Measurements from ENCODE around the gene ABCB9. TPM values are rescaled to one million over a fixed set of nuclear protein-coding genes. Genes with fewer than 3 reads are reported as not detected.

Gene ABCB9
- total and polyA plus RNA-seq, 2 experiments from 2014 or later, result 3.9 to 5.5 TPM

- H2AFZ ChIP-seq, result no peak overlapping the region
- no peak overlapping the region for H3K27ac ChIP-seq
- 96% methylated on average over 22 of the region's 22 CpGs for WGBS (ENCODE audit: low lambda C conversion rate, missing lambda C conversion rate)
- H3K79me2 ChIP-seq, result no peaks in the 10 kb centered on the region
- H3K9me3 ChIP-seq (ENCODE audit: low read depth), result no peaks in the 10 kb centered on the region
- H3K4me3 ChIP-seq, result no peak overlapping the region
- no peak for DNase-seq (ENCODE audit: low spot score)
- H3K27me3 ChIP-seq, result no peaks in the 10 kb centered on the region
- no peaks in the 10 kb centered on the region for H4K20me1 ChIP-seq (ENCODE audit: insufficient read depth, poor library complexity, severe bottlenecking)
- TF ChIP-seq EZH2 (IDR thresholded peaks at IDR 0.05; ENCODE audit: borderline replicate concordance) (no peak), EZH2phosphoT487 (IDR thresholded peaks at IDR 0.05; ENCODE audit: low read depth, severe bottlenecking, unreplicated experiment) (no peak)
- TF ChIP-seq, protein P1, sequence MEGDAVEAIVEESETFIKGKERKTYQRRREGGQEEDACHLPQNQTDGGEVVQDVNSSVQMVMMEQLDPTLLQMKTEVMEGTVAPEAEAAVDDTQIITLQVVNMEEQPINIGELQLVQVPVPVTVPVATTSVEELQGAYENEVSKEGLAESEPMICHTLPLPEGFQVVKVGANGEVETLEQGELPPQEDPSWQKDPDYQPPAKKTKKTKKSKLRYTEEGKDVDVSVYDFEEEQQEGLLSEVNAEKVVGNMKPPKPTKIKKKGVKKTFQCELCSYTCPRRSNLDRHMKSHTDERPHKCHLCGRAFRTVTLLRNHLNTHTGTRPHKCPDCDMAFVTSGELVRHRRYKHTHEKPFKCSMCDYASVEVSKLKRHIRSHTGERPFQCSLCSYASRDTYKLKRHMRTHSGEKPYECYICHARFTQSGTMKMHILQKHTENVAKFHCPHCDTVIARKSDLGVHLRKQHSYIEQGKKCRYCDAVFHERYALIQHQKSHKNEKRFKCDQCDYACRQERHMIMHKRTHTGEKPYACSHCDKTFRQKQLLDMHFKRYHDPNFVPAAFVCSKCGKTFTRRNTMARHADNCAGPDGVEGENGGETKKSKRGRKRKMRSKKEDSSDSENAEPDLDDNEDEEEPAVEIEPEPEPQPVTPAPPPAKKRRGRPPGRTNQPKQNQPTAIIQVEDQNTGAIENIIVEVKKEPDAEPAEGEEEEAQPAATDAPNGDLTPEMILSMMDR (IDR thresholded peaks at IDR 0.05; ENCODE audit: poor library complexity), result no peak
- H3K9me2 ChIP-seq (replicated peaks; ENCODE audit: insufficient read depth), result no peaks in the 10 kb centered on the region
- no peaks in the 10 kb centered on the region for H3K36me3 ChIP-seq (replicated peaks; ENCODE audit: insufficient read depth, low read depth)
- no peak overlapping the region for H3K4me2 ChIP-seq
- no peaks in the 10 kb centered on the region for H3K4me1 ChIP-seq (ENCODE audit: insufficient read depth)
Measured at GRCh38 chr12:123005081-123005626, 38.9 kb upstream of the ABCB9 start.

GRCh38 chr12:123004287-123004686 is 38.0 kb upstream of the ABCB9 start:
- Histone ChIP-seq H3K4me1 (ENCODE audit: insufficient read depth) (no peaks in the 10 kb centered on the region), H4K20me1 (ENCODE audit: insufficient read depth, poor library complexity, severe bottlenecking) (no peaks in the 10 kb centered on the region), H3K4me3 (no peak overlapping the region), H3K9me3 (ENCODE audit: low read depth) (no peaks in the 10 kb centered on the region), H3K79me2 (no peaks in the 10 kb centered on the region), H3K27ac (no peak overlapping the region), H3K27me3 (no peaks in the 10 kb centered on the region), H3K9me2 (replicated peaks; ENCODE audit: insufficient read depth) (no peaks in the 10 kb centered on the region), H3K36me3 (replicated peaks; ENCODE audit: insufficient read depth, low read depth) (no peaks in the 10 kb centered on the region), H3K4me2 (no peak overlapping the region), H2AFZ (no peak overlapping the region)
- 91% methylated on average over 14 of the region's 14 CpGs for WGBS (ENCODE audit: low lambda C conversion rate, missing lambda C conversion rate)
- no peak for DNase-seq (ENCODE audit: low spot score)
- TF ChIP-seq EZH2 (IDR thresholded peaks at IDR 0.05; ENCODE audit: borderline replicate concordance) (no peak), EZH2phosphoT487 (IDR thresholded peaks at IDR 0.05; ENCODE audit: low read depth, severe bottlenecking, unreplicated experiment) (no peak)
- TF ChIP-seq, protein P1 (IDR thresholded peaks at IDR 0.05; ENCODE audit: poor library complexity), result no peak

- H3K4me2 ChIP-seq, result no peak overlapping the region
- no peak for TF ChIP-seq EZH2phosphoT487 (IDR thresholded peaks at IDR 0.05; ENCODE audit: low read depth, severe bottlenecking, unreplicated experiment)
- WGBS (ENCODE audit: low lambda C conversion rate, missing lambda C conversion rate), result 77% methylated on average over 6 of the region's 6 CpGs
Measured at GRCh38 chr12:123003257-123003656, 37.0 kb upstream of the ABCB9 start.

DNA sequence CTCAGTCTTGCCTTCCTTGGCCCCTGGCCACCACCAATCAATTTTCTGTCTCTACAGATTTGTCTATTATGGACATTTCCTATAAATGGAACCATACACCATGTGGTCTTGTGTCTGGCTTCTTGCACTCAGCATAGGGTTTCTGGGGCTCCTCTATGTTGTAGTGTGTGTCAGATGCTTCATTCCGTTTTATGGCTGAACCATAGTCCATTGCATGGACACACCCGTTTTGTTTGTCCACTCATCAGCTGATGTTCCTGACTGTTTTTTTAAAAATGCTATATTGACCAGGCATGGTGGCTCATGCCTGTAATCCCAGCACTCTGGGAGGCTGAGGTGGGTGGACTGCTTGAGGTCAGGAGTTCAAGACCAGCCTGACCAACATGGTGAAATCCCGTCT is 35.2 kb upstream of the ABCB9 start:
- H3K27me3 ChIP-seq, result no peaks in the 10 kb centered on the region
- 92% methylated on average over 3 of the region's 3 CpGs for WGBS (ENCODE audit: low lambda C conversion rate, missing lambda C conversion rate)

More at GRCh38 chr12:123003257-123003656, 37.0 kb upstream of the ABCB9 start:
- no peaks in the 10 kb centered on the region for H4K20me1 ChIP-seq (ENCODE audit: insufficient read depth, poor library complexity, severe bottlenecking)
- no peaks in the 10 kb centered on the region for H3K79me2 ChIP-seq
- H3K4me1 ChIP-seq (ENCODE audit: insufficient read depth), result no peaks in the 10 kb centered on the region
- no peak for DNase-seq (ENCODE audit: low spot score)
- no peak overlapping the region for H3K4me3 ChIP-seq
- no peaks in the 10 kb centered on the region for H3K9me3 ChIP-seq (ENCODE audit: low read depth)
- no peak overlapping the region for H2AFZ ChIP-seq
- no peaks in the 10 kb centered on the region for H3K36me3 ChIP-seq (replicated peaks; ENCODE audit: insufficient read depth, low read depth)
- no peaks in the 10 kb centered on the region for H3K27me3 ChIP-seq
- H3K27ac ChIP-seq, result no peak overlapping the region
- no peaks in the 10 kb centered on the region for H3K9me2 ChIP-seq (replicated peaks; ENCODE audit: insufficient read depth)

More for the DNA sequence above, 35.2 kb upstream of the ABCB9 start:
- no peak overlapping the region for H2AFZ ChIP-seq
- no peak overlapping the region for H3K4me2 ChIP-seq
- H3K4me3 ChIP-seq, result no peak overlapping the region
- H3K27ac ChIP-seq, result no peak overlapping the region
- no peaks in the 10 kb centered on the region for H3K9me3 ChIP-seq (ENCODE audit: low read depth)
- H3K4me1 ChIP-seq (ENCODE audit: insufficient read depth), result no peaks in the 10 kb centered on the region
- H3K79me2 ChIP-seq, result no peaks in the 10 kb centered on the region
- DNase-seq (ENCODE audit: low spot score), result no peak
- no peaks in the 10 kb centered on the region for H3K9me2 ChIP-seq (replicated peaks; ENCODE audit: insufficient read depth)
- H3K36me3 ChIP-seq (replicated peaks; ENCODE audit: insufficient read depth, low read depth), result no peaks in the 10 kb centered on the region
- TF ChIP-seq EZH2phosphoT487 (IDR thresholded peaks at IDR 0.05; ENCODE audit: low read depth, severe bottlenecking, unreplicated experiment) (no peak), EZH2 (IDR thresholded peaks at IDR 0.05; ENCODE audit: borderline replicate concordance) (no peak)
- TF ChIP-seq, protein P1 (IDR thresholded peaks at IDR 0.05; ENCODE audit: poor library complexity), result no peak
- no peaks in the 10 kb centered on the region for H4K20me1 ChIP-seq (ENCODE audit: insufficient read depth, poor library complexity, severe bottlenecking)
